Measurements from ENCODE around the gene ZDHHC14. TPM values are rescaled to one million over a fixed set of nuclear protein-coding genes. Genes with fewer than 3 reads are reported as not detected.

Gene ZDHHC14
- polyA plus RNA-seq, 2 of the 4 experiments (the other 2 are of a cell fraction): 2.2 to 2.8 TPM

DNA sequence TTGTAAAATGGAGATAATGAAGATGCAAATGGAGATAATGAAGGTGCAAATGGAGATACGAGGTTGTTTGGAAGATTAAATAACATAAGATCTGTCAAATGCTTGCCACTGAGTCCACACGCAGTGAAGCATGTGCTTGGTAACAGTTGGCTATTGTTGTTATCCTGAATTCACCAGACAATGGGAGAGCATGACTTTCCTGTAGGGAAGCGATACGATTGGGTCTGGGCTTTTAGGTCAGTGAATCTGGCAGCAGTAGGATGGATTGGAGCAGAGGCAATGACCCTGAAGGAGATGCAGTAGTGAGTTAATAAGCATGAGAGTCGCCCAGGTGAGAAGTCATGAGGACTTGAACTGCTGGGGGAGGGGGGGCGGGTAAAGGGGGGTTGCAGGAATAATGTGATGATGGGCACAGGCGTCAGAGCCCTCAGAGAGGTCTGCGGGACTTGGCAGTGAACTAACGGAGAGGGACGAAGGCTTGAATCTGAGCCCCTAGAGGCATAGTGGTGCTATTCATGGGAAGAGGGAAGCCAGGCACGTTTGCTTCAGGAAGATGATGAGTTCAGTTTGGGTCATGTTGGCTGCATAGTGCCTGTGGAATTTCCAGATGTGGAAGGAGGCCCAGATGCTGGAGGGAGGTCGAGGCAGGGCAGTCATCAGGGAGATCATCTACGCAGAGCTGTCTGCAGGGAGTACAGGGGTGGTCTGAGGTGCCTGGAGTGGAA, 55.4 kb downstream of the ZDHHC14 start (continued):
- TF ChIP-seq, protein P1, sequence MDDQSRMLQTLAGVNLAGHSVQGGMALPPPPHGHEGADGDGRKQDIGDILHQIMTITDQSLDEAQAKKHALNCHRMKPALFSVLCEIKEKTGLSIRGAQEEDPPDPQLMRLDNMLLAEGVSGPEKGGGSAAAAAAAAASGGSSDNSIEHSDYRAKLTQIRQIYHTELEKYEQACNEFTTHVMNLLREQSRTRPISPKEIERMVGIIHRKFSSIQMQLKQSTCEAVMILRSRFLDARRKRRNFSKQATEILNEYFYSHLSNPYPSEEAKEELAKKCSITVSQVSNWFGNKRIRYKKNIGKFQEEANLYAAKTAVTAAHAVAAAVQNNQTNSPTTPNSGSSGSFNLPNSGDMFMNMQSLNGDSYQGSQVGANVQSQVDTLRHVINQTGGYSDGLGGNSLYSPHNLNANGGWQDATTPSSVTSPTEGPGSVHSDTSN (IDR thresholded peaks at IDR 0.05): no peak
- TF ChIP-seq POLR2AphosphoS2 (conservative IDR thresholded peaks at IDR 0.05; ENCODE audit: low read length) (no peak), CEBPB (IDR thresholded peaks at IDR 0.05) (no peak), HOXB13 (CRISPR knock-in tag; IDR thresholded peaks at IDR 0.05; ENCODE audit: low read depth) (no peak), KDM5A (IDR thresholded peaks at IDR 0.05) (no peak)
- TF ChIP-seq, protein P2, sequence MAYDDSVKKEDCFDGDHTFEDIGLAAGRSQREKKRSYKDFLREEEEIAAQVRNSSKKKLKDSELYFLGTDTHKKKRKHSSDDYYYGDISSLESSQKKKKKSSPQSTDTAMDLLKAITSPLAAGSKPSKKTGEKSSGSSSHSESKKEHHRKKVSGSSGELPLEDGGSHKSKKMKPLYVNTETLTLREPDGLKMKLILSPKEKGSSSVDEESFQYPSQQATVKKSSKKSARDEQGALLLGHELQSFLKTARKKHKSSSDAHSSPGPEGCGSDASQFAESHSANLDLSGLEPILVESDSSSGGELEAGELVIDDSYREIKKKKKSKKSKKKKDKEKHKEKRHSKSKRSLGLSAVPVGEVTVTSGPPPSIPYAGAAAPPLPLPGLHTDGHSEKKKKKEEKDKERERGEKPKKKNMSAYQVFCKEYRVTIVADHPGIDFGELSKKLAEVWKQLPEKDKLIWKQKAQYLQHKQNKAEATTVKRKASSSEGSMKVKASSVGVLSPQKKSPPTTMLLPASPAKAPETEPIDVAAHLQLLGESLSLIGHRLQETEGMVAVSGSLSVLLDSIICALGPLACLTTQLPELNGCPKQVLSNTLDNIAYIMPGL (CRISPR knock-in tag; IDR thresholded peaks at IDR 0.05; ENCODE audit: borderline replicate concordance): no peak
- TF ChIP-seq, protein P3, sequence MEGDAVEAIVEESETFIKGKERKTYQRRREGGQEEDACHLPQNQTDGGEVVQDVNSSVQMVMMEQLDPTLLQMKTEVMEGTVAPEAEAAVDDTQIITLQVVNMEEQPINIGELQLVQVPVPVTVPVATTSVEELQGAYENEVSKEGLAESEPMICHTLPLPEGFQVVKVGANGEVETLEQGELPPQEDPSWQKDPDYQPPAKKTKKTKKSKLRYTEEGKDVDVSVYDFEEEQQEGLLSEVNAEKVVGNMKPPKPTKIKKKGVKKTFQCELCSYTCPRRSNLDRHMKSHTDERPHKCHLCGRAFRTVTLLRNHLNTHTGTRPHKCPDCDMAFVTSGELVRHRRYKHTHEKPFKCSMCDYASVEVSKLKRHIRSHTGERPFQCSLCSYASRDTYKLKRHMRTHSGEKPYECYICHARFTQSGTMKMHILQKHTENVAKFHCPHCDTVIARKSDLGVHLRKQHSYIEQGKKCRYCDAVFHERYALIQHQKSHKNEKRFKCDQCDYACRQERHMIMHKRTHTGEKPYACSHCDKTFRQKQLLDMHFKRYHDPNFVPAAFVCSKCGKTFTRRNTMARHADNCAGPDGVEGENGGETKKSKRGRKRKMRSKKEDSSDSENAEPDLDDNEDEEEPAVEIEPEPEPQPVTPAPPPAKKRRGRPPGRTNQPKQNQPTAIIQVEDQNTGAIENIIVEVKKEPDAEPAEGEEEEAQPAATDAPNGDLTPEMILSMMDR (IDR thresholded peaks at IDR 0.05): no peak

DNA sequence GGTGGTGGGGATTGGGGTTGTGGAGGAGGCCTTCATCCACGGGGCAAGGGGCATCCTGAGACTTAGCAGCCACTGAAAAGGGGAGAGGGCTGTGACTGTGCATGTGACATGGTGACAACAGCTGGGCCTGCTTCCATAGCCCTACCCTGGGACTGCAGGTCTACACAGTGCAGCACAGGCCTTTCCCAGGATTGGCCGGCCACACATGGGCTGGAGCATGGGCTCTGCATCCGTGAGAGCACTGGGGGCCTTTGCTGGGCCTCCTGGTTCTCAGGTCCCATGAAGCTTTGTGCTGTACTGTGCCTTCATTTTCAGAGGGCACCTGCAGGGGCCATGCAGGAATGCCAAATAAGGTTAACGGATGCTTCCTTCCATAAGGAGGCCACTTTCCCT, 56.0 kb downstream of the ZDHHC14 start:
- ATAC-seq: no peak
- FAIRE-seq: no peak
- Histone ChIP-seq H3K27ac (no peak overlapping the region), H3K9me3 (no peaks in the 10 kb centered on the region), H3K4me2 (no peak overlapping the region), H3K4me1 (no peaks in the 10 kb centered on the region), H3K4me3 (no peak overlapping the region)
- no peak for DNase-seq (ENCODE audit: low read depth in 1 of 2, low spot score in 1 of 2)
- 64% methylated on average over 2 of the region's 4 CpGs for WGBS (ENCODE audit: missing lambda C conversion rate)
- CTCF ChIA-PET: no interaction called here
- TF ChIP-seq POLR2AphosphoS2 (conservative IDR thresholded peaks at IDR 0.05; ENCODE audit: low read length): no peak
- no peak for TF ChIP-seq PHF8 (IDR thresholded peaks at IDR 0.05; ENCODE audit: borderline replicate concordance, low read depth)
- TF ChIP-seq CHD2 (IDR thresholded peaks at IDR 0.05; ENCODE audit: low read length, partially characterized antibody): no peak
- TF ChIP-seq HEYL (CRISPR knock-in tag; IDR thresholded peaks at IDR 0.05): no peak
- TF ChIP-seq, protein P4, sequence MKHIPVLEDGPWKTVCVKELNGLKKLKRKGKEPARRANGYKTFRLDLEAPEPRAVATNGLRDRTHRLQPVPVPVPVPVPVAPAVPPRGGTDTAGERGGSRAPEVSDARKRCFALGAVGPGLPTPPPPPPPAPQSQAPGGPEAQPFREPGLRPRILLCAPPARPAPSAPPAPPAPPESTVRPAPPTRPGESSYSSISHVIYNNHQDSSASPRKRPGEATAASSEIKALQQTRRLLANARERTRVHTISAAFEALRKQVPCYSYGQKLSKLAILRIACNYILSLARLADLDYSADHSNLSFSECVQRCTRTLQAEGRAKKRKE (CRISPR knock-in tag; IDR thresholded peaks at IDR 0.05; ENCODE audit: low read depth): no peak
- TF ChIP-seq RAD21 (conservative IDR thresholded peaks at IDR 0.05 in 1 of 2, IDR thresholded peaks at IDR 0.05 in 1 of 2): no peak
- TF ChIP-seq, protein P5, sequence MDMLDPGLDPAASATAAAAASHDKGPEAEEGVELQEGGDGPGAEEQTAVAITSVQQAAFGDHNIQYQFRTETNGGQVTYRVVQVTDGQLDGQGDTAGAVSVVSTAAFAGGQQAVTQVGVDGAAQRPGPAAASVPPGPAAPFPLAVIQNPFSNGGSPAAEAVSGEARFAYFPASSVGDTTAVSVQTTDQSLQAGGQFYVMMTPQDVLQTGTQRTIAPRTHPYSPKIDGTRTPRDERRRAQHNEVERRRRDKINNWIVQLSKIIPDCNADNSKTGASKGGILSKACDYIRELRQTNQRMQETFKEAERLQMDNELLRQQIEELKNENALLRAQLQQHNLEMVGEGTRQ (IDR thresholded peaks at IDR 0.05): no peak
- TF ChIP-seq FOXS1 (CRISPR knock-in tag; IDR thresholded peaks at IDR 0.05): no peak
- no peak for TF ChIP-seq HOXA7 (CRISPR knock-in tag; IDR thresholded peaks at IDR 0.05)
- POLR2A ChIA-PET: no interaction called here

DNA sequence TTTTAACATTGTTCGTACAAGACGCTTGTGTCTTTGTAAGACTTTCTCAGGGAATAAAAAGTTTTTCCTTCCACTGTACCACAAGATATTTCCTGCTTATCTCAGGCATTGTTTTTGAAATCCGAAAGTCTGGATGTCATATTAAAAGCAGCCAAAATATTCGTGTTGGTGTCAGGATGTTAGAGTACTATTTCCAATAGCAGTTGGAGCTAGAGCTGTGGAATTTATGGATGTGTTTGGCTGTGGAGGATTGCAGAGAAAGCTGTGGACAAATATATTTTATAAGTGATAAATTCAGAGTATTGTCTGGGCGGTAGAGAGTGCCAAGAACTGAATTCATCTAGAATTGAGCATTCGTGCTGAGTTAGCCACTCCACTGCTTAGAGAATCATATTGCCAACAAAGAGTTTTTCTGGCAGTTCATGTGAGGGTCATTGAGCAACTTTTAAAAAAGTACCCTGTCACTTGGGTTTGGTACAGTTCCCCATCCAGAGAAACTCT, 57.7 kb downstream of the ZDHHC14 start:
- FAIRE-seq (no peak), DNase-seq (ENCODE audit: low read depth in 1 of 2, low spot score in 1 of 2) (no peak), ATAC-seq (no peak)
- Histone ChIP-seq H3K4me3 (no peak overlapping the region), H3K4me2 (no peak overlapping the region), H3K9me3 (no peaks in the 10 kb centered on the region), H3K4me1 (no peaks in the 10 kb centered on the region), H3K27ac (no peak overlapping the region)
- TF ChIP-seq, protein P3 (IDR thresholded peaks at IDR 0.05): no peak
- no peak for TF ChIP-seq EP300 (IDR thresholded peaks at IDR 0.05)
- TF ChIP-seq, protein P6, sequence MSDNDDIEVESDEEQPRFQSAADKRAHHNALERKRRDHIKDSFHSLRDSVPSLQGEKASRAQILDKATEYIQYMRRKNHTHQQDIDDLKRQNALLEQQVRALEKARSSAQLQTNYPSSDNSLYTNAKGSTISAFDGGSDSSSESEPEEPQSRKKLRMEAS (IDR thresholded peaks at IDR 0.05): no peak
- TF ChIP-seq CHD4 (IDR thresholded peaks at IDR 0.05; ENCODE audit: borderline replicate concordance): no peak
- TF ChIP-seq SMC3 (IDR thresholded peaks at IDR 0.05): no peak
- TF ChIP-seq FOSB (CRISPR knock-in tag; IDR thresholded peaks at IDR 0.05): no peak
- ChIA-PET CTCF (no interaction called here), POLR2A (no interaction called here)
- 83% methylated on average over 6 of the region's 6 CpGs for WGBS (ENCODE audit: missing lambda C conversion rate)

Measured in A549 (cell line).